C1 segment of cervical spinal cord (tissue), 14 donors: ENCODE data around the gene BNC2.

Experiments
- DNase-seq, 14 donors: peaks; one replicate each; lab custom pipeline; 2025; lab: John Stamatoyannopoulos, UW

BNC2 gene

DNA sequence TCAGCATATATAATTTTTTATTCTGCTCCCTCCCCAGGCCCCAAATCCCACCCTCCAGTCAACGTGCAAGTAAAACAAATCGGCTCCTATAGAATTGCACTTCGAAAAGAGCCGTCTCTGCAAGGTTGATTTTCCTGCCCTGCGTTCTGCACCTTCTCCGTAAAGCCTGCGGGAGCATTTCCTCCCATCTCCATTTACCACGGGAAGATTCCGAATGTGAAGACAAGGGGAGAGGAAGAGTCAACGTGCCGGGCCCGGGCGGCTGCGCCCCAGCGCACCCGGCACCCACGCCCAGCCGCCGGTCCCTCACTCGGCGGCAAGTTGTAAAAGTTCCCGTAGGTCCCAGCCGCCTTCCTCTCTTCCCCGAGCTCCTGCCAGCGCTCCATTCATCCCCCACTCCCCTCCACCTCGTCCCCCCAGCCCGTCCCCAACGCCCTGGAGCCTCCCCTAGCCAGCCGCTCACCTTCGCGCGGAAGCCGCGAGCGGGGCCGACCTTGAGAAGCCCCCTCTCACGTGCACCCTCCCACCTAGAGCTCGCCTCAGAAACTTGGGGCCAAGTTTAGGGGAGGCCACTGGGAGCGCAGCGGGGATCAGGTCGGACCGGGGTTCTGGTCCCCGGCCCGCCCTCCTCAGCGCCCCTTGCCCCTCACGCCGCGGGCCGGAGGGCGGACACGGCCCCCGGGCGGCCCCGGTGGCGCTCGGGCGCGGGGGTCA lies 431 bp downstream of the BNC2 start:
- DNase-seq, result peak in 5 of 14 donors; percentile 39 to 67 (median 51)

DNA sequence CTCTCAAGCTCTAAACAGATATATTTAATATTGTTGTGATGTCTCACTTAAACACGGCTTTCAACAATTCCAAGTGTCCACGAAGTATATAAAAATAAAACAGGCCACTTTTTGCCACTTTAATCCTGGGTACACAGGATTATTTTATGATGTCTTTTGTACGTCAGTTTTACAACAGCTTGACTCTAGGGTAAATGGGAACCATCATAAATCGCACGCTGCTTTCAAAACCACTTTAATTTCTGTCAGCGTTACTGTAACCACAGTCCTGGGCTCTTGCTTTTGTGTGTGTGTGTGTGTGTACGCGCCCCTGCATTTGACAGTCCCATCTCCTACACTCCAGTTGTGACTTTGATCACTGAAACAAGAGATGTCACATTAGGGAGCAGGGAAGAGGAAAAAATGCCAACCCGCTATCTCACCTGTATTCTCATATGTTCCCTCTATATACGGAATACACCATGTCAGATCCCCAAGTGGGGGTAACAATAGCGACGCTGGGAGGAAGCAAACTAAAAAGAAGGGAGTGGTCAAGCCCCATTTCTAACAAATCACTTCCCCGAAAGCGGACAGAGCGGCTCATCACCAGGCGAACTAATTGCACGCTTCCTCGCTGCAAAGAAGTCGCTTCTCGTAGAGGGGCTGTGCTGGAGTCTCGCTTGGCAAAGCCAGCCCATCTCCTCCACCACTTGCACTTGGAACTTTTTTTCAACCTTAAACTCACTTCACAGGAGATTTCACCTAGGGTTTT lies 1.2 kb downstream of the BNC2 start:
- peak in 2 of 14 donors; percentile 10 to 33 for DNase-seq

DNA sequence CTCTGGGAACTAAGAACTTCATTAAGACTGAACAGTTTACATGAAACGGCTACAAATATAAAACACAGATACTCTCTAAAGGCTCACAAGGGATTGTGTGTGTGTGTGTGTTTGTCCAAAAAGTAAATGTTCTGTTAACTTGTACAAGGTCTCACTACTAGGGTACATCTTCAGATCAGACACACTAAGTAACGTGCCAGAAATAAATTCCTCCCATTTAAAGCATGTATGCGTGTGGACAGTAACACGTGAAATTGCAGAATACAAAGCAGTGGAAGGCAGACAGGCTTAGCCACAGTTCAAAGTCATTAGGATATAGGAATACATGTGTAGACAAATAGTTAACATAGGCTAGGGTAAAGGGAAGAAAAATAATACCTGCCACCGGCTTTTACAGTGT lies 1.8 kb downstream of the BNC2 start:
- no peak for DNase-seq

DNA sequence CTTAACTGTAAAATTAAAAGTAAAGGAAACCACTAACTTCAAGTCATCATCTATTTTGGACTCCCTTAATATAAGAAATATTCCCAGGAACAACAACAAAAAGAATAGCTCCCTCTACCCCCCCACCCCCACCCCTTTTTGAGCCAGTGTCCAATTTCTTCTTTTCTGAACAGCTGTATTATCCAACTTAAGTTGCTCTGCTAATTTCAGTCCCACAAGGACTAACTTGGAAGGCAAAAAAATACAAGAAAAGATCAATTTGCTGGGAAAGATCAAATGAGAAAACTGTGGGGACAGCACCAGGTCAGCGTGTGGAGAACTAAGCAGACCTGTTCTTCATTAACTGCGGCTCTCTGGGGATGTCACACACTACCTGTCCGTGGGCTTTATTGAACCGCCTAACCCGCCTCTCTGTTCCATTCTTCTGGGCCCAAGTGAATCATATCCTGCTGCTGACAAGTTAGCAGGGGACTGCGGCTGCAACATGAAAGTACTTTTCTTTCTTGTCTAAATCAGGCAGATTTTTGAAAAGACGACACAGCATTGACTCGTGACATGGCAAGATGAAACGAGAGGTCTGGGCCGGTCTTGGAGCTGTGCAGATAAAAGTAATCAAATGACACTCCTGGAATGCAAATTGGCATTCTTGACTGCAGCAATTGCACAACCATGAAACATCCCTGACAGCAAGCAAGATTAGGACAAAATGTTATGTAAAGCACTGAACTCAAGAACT lies 2.7 kb downstream of the BNC2 start:
- DNase-seq, result peak in 1 of 14 donors; percentile 4

DNA sequence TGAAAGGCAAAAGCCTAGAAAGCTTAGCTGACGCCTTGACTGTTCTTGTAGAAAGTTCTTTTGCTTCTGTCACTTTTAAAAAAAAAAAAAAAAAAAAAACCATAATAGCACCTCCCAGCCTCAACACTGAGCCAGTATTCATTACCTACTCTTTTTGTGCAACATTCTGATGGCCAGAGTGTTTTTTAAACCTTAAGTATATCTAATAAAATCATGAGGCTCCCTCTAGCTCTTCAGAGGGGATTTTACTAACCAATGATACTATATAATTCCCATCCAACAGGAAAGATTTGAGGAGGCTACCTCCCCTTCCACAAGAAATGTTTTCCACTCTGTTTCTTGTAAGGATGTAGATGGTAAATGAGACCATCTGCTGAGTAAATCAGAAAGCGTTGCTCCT lies 3.9 kb downstream of the BNC2 start:
- DNase-seq, result no peak

DNA sequence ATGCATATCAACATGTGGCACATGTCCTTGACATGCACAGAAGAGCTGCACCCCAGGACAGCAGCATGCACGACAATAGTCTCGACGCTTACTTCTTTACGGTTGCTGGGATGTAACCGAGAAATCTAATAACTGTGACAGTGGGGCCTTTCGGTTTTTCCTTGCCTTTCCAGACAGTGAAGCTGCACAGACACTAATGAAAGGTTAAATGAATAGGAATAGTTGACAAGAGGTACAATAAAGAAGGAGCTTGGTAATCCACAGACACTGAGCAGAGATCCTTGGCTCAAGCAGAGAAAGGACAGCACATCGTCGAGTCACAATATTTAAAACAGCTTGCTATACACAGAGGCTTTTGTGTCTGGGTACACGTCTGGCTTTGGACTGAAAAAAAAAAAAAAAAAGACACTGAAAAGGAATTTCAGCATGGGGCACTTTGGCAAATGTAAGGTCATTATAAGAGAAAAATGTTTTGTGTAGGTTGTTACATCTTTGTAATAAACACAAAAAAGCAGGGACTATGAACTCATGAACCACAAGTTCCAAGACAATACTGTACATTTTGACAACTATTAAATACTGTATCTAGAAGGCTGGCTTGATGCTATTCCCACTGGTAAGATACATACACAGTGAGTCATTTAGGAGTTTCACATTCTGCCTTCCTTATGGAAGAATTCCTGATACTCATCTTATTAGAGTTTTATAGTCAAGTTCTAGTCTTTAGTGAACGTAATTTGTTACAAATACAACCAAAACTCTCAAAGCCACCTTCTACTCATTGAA lies 5.6 kb downstream of the BNC2 start:
- no peak for DNase-seq

DNA sequence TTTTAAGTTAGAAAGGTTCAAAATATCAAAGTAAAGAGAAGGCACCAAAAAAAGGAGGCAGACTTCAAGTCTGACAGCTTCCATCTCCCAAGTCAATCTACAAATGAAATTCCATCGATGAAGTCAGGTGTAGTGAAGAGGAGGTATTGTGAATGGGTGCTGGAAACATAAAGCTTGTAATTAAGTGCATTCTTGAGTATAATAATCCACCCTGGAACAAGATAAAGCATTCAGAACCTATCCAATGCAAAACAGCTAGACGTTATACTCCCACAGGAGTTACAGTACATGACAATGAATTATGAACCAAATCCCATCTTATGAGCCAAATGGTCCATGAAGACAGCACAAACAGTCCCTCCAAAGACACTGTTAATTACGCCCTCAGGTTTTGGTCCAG lies 22.3 kb downstream of the BNC2 start:
- no peak for DNase-seq

DNA sequence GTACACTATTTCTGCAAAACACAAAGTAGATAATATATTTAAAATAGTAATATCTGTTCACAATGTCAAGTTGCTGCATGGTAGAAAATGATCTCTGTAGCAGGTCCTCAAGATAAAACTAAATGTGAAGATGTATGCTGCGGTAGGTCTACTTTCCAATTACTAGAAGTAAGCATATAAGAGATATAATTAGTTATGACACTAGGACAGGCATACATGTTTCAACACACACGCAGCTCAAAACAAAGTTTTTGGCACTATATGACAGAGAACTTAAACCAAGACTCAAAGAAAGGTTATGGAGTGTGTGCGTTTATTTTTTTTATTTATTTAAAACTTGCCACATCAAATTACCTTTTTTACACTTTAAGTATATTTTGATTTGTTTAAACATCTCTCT lies 23.5 kb downstream of the BNC2 start:
- DNase-seq, result no peak

DNA sequence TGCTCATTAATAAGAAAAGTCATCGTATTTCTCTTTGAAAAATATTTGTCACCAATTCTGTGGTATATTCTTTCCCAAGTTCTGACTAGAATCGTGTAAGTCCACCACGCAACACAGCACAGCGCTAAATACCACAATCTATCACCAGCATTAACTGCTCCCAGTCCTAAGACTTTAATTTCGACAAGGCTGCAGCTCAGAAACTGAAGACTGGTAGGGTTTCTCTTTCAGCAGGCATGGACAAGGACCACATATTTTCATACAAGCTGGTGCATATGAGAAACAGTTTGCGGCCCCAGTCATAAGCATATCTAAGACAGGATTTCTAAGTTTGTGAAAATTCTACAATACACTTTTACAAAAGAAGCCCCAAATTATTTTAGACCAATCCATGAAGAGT lies 24.1 kb downstream of the BNC2 start:
- no peak for DNase-seq

DNA sequence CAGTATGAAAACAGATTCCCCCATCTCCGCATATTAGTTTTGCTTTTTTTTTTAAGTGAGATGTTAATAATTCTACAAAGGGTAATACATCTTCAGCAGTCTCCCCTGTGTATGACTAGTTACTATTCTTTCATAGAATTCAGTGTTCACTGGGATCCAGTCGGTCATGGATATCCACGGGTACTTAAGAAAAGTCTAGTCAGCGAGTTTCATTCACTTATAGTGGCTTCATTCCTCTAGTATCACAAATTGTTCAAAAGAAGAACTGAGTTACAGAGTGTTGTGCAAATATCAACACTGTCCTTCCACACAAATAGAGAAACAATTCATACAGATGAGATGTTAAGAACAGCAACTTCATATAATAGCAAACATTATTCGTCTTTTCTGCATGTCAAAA lies 35.7 kb downstream of the BNC2 start:
- DNase-seq, result no peak

DNA sequence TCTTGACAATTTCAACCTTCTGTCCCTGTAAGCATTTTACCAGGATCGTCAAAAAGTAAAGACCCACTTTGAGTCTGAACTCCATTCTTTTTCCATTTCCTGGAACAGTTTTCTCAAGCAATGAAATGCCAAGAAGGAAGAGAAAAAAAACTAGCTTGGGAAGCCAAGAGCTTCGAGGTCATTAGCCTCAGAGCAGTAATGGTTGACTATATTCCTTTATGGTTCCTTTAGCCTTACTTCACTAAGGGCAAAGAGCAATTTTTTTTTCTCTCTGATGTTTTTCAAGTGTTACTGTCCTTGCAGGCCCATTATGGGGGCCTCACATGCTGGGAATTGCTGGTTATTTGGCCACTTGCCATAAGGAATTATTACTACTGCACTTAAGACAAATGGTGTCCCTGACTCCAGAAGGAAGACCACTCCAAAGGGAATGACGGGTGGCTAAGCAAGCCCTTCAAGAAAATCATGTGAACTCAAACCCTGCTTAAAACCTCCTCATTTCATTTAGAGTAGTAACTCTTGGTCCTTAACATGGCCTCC lies 37.1 kb downstream of the BNC2 start:
- DNase-seq, result no peak

DNA sequence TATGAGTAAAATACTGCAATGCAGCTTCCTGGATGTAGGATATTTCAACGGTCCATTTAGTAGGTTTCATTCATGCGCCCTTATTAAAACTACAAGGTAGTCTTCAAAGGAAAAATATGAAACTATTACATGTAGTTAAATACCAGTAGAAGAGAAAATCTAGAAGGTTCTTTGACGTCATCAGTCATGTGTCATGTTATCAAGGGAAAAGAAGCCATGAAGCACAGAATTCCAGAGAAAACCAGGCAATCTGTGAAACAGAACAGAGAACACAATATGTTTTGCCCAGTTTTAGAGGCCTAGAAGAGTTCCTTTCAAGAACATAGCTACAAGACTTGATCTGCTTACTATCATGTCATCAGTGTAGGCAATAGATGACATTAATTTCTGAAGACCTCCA lies 38.4 kb downstream of the BNC2 start:
- DNase-seq, result no peak

DNA sequence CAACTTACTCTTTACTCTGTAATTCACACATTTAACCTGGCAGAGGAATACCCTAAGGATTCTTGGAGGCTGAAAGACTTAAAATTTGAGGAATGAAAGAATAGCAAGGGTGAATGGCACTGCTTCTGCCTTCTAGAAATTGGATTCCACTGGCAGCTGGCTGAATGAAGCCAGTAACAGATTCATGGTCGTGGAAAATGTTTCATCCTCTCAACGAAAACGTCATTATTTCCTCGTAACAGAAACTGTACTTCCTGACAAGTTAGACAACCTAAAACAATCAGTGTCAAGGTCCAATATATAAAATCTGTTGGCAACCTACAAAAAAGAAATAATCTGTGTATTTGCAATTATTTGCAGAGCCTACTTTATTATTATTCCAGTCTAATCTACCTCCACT lies 39.7 kb downstream of the BNC2 start:
- no peak for DNase-seq

DNA sequence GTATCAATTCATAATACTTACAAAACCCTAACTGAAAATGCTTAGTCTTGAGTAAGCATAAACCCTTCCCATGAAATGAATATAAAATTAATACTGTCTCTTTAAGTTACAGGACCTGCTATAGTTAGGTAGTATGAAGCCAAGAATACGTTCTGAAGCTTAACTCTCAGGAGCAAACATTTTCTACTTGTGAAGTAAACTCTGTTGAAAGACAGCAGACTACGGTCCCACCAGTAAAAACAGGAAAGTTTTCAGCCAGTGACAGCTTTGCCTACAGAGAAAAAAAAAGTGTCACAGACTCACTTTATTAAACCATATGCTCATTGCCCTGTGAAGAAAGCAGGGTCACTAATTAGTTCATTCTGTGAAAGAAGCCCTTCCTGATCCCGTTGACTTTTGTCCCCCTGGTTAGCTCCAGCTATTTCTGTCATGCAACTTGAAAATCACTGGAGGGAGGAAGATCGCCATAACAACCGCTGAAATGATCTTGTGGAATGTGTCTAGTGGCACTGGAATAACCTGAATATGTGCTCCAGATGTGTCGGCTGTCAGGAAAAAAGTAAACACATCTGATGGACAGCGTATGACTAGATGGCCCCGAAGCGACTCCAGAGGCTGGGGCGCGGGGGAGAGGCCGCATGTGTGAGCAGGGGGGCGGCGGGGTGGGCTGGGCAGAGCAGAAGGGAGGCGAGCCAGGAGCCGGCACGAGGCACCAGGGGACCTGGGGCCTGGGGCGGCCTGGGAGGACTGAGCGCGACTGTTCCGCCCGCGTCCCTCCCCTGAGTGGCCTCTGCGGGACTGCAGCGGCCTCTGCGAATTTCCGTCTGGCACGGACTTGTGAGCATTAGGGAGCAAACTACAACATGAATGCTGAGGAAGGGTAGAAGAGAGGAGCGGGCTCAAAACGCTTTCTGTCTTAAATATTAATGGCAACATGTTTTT lies 41.9 kb downstream of the BNC2 start:
- peak in 8 of 14 donors; percentile 0 to 28 (median 9) for DNase-seq

DNA sequence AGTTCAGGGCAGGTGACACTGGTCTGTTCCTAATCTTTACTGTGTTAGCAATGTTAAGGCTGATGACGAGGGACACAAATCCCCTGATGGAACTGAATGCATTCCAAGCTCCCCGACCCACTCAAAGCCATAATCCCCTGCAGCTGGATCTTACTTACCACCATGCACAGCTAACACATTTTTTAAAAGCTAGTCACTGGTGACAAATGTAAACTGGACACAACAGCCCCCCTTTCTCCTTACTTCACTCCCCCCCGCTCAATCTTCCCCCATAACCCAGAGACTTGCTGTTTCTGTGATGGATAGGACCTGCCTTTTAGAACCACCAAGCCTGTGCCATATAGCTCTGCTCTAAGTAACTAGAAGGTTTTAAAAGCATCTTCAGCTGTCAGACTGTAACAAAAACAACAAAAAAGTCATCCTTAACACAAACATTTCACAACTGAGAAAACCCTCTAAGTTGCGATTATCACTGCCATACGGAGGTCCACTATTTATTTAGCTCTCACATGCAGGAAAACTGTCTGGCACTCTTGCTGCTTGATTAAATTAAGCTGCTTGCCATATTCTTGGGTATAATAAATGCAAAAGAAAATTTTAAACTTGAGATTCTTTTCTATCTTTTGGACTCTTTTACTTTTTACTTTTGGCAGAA lies 44.4 kb downstream of the BNC2 start:
- DNase-seq, result no peak

DNA sequence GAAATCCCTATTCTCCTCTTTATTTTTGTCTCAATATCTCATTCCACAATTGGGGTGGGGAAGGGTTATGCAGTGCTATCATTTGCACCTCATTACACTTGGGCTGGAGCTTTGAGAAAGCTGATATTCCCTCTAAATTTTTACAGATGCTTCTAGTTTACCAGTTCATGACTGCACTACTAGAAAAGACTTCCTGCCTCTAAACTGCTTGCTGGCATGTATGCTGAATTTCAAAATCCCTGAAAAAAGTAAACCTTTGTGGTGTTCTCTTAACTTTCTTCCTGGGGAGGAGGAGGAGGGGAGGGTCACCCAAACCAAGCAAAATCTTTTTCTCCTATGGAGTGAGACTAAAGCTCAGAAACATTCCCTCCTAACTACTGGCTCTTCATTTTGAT lies 45.1 kb downstream of the BNC2 start:
- no peak for DNase-seq

DNA sequence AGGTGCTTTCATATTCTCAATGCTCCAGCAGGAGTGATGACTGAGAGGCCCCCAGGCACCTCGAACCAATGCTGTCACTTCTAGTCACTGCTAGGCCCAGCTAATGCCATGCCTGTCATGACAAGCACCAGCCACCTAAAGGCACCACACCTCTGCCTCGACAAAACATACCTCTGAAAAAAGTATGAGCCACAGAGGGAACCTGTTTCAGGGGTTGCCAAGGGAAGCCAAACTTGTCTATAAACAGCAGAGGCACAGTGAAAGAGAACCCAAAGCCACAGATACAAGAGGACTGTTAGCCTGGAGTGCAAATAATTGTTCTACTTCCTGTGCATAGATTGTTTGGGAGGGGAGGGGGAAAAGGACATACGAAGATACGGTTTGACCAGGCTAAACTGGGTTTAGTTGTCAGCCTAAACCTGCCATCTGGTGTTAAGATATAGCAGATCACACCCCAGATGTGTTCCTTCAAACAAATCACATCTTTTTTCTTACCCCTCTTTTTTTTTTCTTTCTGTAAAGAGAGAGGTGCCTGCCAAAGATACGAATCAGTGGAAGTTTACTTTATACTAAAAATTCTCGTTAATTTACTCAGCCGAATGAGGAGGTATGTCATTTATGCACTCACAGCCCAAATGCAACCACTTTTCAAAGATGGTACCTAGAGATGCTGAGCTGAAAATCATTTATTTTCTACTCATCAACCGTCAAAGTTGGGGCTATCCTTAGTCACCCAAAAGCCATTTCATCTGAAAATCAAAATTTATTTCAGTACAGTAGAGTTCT lies 45.7 kb downstream of the BNC2 start:
- DNase-seq, result no peak

DNA sequence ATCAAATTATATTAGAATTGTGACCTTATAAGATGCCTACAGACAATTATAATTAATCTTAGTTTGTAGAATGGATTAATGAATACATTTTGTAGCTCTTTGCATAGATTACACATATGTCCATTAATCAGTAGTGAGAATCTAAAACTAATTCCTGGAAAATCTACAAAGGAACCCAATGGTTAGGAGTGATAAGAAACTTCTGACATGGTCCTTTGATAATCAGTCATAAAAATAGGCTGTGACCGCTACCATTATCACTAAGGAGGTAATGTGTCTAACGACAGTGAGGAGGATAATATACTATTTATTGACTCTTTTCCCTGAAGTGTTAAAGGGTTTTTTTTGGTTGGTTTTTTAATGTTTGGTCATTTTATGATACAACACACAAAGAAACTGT lies 46.6 kb downstream of the BNC2 start:
- DNase-seq, result no peak

DNA sequence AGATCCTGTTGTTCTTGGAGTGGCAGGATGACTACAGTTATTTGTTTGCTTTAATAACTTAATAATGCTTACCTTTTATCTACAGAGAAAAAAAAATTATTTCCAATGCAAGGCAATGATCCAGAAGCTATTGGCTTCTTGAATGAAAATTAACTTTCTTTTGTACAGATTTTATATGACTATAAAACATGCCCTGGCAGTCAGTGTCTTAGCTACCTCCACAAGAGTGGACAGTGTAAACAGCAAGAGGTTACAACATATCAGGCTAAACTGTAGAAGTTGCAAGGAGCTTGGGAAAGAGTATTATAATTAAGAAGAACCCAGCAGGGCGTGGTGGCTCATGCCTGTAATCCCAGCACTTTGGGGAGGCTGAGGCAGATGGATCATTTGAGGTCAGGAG lies 49.1 kb downstream of the BNC2 start:
- DNase-seq, result no peak
